Activated CD4-positive, alpha-beta T cell treated with anti-CD3 and anti-CD28 coated beads, Interleukin-2, amount 50 U/mL, for 1 hour (primary cell): ENCODE results near the gene DNAJA4.
A peak's percentile ranks its signal among the peaks of the same experiment; 100 is the strongest.

ENCODE experiments used
- DNase-seq: peaks from one replicate; pipeline ENCODE4 v3.0.0-alpha.2; 2020

The DNAJA4 gene

DNA sequence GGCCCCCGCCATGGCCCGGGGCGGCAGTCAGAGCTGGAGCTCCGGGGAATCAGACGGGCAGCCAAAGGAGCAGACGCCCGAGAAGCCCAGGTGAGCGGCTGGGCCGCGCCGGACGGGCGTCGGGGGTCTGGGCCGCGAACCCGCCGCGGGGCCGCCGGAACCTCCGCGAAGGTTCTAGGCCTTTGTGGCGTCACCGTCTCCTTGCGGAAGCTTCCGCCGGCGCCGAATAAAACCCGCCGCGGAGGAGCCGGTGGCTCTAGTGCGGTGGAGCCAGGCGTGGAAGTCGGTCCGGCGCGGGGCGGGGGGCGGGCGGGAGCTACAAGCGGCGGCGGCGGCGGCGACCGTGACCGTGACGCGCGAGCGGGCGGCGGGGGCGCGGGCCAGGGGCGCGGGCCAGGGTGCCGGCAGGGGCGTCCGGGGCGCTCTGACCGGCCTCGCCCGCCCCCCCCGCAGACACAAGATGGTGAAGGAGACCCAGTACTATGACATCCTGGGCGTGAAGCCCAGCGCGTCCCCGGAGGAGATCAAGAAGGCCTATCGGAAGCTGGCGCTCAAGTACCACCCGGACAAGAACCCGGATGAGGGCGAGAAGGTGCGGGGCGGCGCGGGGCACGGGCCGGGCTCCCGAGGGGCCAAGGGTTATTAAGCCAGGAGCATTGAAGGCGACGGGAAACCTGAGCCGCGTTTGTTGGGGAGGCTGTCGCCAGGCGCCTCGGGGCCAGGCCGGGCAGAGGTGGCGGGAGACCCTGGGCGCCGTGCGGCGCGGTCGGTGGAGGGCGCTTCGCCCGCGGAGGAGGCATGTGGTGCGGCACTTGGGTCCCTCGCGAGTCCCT lies at the start of gene DNAJA4:
Gene DNAJA4, plus strand, starts transcription at position 259 of the 833 bp plus-strand sequence. Its CDS starts 202 bp downstream, at position 461.
- peak; percentile 65 for DNase-seq

GRCh38 chr15:78216276-78217104 lies 47.9 kb upstream of the DNAJA4 start:
- no peak for DNase-seq

GRCh38 chr15:78220713-78221112 lies 43.6 kb upstream of the DNAJA4 start:
- DNase-seq = no peak

GRCh38 chr15:78222745-78223395 lies 41.5 kb upstream of the DNAJA4 start:
- no peak for DNase-seq

GRCh38 chr15:78223396-78224022 lies 40.9 kb upstream of the DNAJA4 start:
- no peak for DNase-seq

DNA sequence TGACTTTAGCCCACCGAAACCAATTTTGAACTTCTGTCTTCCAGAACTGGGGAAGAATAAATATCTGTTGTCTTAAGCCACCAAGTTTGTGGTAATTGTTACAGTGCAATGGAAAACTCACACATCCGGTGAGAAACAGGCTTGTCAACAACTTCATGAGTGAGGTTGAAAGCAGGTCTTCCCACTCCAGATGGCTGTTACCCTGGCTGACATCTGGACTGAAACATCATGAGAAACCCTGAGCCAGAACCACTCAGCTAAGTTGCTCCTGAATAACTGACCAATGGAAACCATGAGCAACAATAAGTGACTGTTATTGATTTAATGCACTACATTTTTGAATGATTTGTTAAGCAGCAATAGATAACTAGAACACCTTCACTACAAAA lies 40.3 kb upstream of the DNAJA4 start:
- no peak for DNase-seq

DNA sequence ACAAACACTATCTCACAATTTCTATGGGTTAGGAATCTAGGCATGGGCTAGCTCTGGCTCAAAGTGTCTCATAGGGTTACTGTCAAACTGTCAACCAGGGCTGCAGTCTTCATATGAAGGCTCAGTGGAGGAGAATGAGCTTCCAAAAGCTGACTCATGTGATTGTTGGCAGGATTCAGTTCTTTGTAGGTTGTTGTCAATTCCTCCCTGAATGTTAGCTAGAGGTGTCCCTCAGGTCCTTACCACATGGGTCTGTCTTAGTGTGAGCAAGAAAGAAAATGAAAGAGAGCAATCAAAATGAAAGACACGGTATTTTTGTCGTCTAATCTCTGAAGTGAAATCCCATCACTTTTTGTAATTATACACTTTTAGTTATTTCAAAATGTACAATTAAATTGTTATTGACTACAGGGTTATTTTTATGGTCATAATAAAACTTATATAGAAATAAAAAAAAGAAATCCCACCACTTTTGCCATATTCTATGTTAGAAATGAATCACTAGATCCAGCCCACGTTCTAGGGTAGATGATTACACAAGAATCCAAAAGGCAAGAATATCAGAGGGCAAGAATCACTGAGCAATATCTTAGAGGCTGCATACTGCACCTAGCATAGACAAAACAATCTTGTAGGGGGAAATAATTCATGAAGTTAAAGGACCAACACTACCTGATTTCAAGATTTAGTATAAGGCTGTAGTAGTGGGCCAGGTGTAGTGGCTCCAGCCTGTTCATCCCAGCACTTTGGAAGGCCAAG lies 38.4 kb upstream of the DNAJA4 start:
- DNase-seq = no peak

- DNase-seq = no peak
Measured at GRCh38 chr15:78228356-78228996, 35.9 kb upstream of the DNAJA4 start.

- no peak for DNase-seq
Measured at GRCh38 chr15:78229431-78230406, 34.6 kb upstream of the DNAJA4 start.

- no peak for DNase-seq
Measured at GRCh38 chr15:78232951-78233350, 31.4 kb upstream of the DNAJA4 start.

GRCh38 chr15:78233496-78233895 lies 30.9 kb upstream of the DNAJA4 start:
- no peak for DNase-seq

- DNase-seq = no peak
Measured at GRCh38 chr15:78234515-78235040, 29.8 kb upstream of the DNAJA4 start, which contains the start of gene ACSBG1. Gene ACSBG1, minus strand, starts transcription at chr15:78234565. Its CDS starts 64 bp downstream, at chr15:78234501.

DNA sequence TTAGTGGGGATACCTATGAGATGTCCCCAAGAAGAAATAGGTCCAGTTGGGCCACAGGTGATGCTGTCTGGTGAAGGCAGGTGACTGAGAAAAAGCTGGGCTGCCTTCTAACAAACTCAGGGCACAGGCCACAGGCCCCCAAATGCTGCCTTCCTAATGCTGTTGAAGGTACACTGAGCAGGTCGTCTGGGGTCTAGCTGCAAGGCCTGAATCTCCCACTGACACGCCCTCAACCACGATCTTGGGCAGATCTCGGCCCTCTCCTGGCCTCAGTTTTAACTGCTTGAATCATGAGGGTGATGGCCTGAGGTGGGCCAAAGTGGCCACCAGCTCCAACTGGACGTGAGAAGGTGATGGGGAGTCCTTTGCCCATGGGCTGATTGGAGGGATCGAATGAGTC lies 27.9 kb upstream of the DNAJA4 start:
- DNase-seq = no peak

GRCh38 chr15:78237146-78237545 lies 27.2 kb upstream of the DNAJA4 start:
- no peak for DNase-seq

DNA sequence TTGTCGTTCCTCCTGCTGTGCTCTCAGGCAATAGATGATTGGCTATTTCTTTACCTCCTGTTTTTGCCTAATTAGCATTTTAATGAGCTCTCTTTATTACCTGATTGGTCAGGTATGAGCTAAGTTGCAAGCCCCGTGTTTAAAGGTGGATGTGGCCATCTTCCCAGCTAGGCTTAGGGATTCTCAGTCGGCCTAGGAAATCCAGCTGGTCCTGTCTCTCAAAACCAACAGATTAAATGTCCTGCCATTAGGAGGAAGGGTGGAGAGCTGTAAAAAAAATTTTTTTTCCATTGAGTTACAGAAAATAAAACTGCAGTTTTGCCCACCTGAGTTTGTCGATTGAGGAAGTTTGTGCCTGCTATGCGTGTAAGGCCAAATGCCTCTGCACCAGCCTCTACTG lies 24.6 kb upstream of the DNAJA4 start:
- no peak for DNase-seq

DNA sequence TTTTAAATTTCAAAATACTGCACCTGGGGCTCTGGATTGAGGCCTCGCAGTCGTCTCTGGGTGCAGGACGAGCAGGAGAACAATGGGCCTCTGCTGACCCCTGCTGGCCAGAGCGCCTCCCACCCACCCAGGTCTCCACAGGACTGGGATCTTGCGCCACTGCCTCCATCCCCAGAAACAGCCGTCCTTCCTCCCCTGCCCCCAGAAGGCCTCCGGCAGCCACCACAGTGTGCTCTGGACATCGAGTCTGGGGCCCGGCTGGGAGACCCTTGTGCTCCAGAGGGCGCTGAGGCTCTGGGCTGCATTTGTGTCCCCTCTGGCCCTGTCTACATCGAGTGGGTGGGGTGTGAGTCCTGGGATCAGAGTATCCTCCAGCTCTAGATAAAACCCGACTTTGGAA lies 23.3 kb upstream of the DNAJA4 start:
- DNase-seq = peak; percentile 85

DNA sequence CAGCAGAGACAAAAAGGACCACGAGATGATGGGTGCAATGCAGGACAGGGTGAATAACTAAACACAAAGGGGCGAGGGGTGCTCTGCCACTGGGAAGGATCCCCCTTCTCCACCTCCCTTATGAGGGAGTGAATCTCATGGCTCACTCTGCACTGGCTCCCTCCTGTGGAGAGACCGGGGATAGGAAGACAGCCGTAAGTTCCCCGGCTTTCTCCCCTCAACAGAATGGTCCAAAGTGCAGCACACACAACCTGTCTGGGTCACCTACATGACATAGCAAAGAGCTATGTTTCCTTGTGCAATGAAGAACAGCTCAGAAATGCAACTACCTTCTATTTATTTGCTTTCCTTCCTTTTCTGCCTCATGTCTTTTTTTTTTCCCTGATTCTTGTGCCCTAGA lies 22.2 kb upstream of the DNAJA4 start:
- DNase-seq = no peak

GRCh38 chr15:78243058-78243457 lies 21.3 kb upstream of the DNAJA4 start:
- DNase-seq = no peak

GRCh38 chr15:78243491-78243941 lies 20.8 kb upstream of the DNAJA4 start:
- no peak for DNase-seq

GRCh38 chr15:78244101-78244500 lies 20.3 kb upstream of the DNAJA4 start:
- no peak for DNase-seq
